Psoas muscle (tissue), 8 donors: ENCODE data around the gene THBS3. TPM values are rescaled to one million over a fixed set of nuclear protein-coding genes. Genes with fewer than 3 reads are reported as not detected.

ENCODE experiments used
- ATAC-seq, 4 donors: fragments of 200-7000 bp; cut with Tn5 transposase; one replicate each; pipeline ENCODE4 v1.9.1; 2020; ENCODE audit warnings: moderate library complexity in 3 of 4, mild to moderate bottlenecking in 2 of 4
- DNase-seq, 2 donors: peaks; one replicate each; pipeline ENCODE4 v3.0.0-alpha.2; 2020
- H3K27ac ChIP-seq: fragments of 200-600 bp; one replicate; pipeline ENCODE4 v1.8.0; 2022
- H3K27me3 ChIP-seq, 3 donors: fragments of 200-600 bp in 1 of 3; one replicate each; pipeline versions ENCODE4 v1.6.1 to v1.8.0; 2013 to 2022; ENCODE audit warnings: low read length in 2 of 3, mild to moderate bottlenecking in 2 of 3, moderate library complexity in 1 of 3; ENCODE audit not compliant: insufficient read depth in 3 of 3
- H3K36me3 ChIP-seq, 2 donors: fragments of 200-600 bp in 1 of 2; one replicate each; pipeline versions ENCODE4 v1.6.1 to v1.8.0; 2013 to 2022; ENCODE audit warnings: low read depth in 1 of 2, mild to moderate bottlenecking in 1 of 2, moderate library complexity in 1 of 2; ENCODE audit not compliant: insufficient read depth in 1 of 2
- H3K4me1 ChIP-seq: fragments of 200-600 bp; one replicate; pipeline ENCODE4 v1.8.0; 2022
- H3K4me3 ChIP-seq: fragments of 200-600 bp; one replicate; pipeline ENCODE4 v1.8.0; 2022; ENCODE audit warnings: mild to moderate bottlenecking
- H3K9me3 ChIP-seq: fragments of 200-600 bp; one replicate; pipeline ENCODE4 v1.8.0; 2022
- WGBS, 3 donors: extraction: QIAGEN DNeasy Blood & Tissue Kit; methylation state at CpG; one replicate each; pipeline versions ENCODE4 v1.1.6 to v1.1.7; 2013; 5-methylcytosine and 5-hydroxymethylcytosine counted together
- intact Hi-C, 2 donors: fragments of 100-400 bp; cut with DNase I; formaldehyde crosslinking; loops; one replicate each; pipeline versions ENCODE4 v1.11.0 to v1.14.2; 2022
- polyA plus RNA-seq, 3 donors: library from polyadenylated mRNA; stranded (reverse); fragments of 200-250 nt; gene quantifications; one replicate each; pipeline ENCODE4 v1.2.3, GENCODE V29; 2013
- total RNA-seq, 4 donors: library from RNA; stranded (reverse); fragmentation: NEBNext Ultra II Directional in 2 of 4; extraction: Animal tissue kit (Norgen Biotek cat#: 25700) in 2 of 4; gene quantifications; one replicate each; pipeline versions ENCODE4 v1.2.1 to v1.2.4, GENCODE V29; 2021 to 2023
- TF ChIP-seq, protein P1 (sequence below): fragments of 200-600 bp; IDR thresholded peaks from one replicate; pipeline ENCODE4 v1.8.0; 2022; ENCODE audit warnings: antibody characterized with exemption
- donor health status: healthy with polysubstance abuse.
- donor health status: DM: no; HTN: no; CAD: no; lungs with moderate emphysema.
- donor health status: Bipolar disorder and iron deficiency.
- donor health status: healthy.
- donor health status: DM: yes; HTN: yes; CAD: no.
- donor health status: DM: no; HTN: no; CAD: no.
- donor health status: DM: no; HTN: no; CAD: no.
- donor health status: DM: yes; HTN: yes; CAD: no.

Gene THBS3
- total and polyA plus RNA-seq, 7 donors = 2.8 to 8.1 (median 3.5) TPM

DNA sequence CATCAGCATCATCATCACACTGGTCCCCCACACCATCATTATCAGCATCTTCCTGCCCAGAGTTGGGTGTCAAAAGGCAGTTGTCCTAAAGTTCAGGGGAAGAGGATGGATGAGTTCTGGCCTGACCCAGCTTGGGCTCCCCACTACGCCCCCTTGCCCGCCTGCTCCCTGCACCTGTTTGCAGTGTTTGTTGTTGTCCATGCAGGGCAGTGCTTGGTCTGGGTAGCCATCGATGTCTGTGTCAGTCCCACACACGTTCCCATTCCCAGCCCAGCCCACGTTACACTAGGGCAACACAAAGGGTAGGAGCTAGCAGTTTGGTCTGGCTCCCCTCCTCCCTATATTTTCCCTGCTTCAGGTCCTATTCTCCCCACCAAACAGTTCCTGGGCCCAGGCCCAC is 6.8 kb downstream of the THBS3 start:
- peaks cover 7% of the 10 kb centered on the region for H3K4me1 ChIP-seq
- no peak overlapping the region for H3K27ac ChIP-seq
- no peak overlapping the region for H3K4me3 ChIP-seq
- intact Hi-C loops = no loop called here
- TF ChIP-seq, protein P1, sequence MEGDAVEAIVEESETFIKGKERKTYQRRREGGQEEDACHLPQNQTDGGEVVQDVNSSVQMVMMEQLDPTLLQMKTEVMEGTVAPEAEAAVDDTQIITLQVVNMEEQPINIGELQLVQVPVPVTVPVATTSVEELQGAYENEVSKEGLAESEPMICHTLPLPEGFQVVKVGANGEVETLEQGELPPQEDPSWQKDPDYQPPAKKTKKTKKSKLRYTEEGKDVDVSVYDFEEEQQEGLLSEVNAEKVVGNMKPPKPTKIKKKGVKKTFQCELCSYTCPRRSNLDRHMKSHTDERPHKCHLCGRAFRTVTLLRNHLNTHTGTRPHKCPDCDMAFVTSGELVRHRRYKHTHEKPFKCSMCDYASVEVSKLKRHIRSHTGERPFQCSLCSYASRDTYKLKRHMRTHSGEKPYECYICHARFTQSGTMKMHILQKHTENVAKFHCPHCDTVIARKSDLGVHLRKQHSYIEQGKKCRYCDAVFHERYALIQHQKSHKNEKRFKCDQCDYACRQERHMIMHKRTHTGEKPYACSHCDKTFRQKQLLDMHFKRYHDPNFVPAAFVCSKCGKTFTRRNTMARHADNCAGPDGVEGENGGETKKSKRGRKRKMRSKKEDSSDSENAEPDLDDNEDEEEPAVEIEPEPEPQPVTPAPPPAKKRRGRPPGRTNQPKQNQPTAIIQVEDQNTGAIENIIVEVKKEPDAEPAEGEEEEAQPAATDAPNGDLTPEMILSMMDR = no peak
- no peaks in the 10 kb centered on the region for H3K9me3 ChIP-seq
- no peaks in the 10 kb centered on the region for H3K36me3 ChIP-seq
- DNase-seq (peak in 1 of 2 donors; percentile 33), ATAC-seq (no peak)
- H3K27me3 ChIP-seq = no peaks in the 10 kb centered on the region
- WGBS, 3 donors = 89 to 94% (median 91%) methylated on average over 5 of the region's 5 CpGs

DNA sequence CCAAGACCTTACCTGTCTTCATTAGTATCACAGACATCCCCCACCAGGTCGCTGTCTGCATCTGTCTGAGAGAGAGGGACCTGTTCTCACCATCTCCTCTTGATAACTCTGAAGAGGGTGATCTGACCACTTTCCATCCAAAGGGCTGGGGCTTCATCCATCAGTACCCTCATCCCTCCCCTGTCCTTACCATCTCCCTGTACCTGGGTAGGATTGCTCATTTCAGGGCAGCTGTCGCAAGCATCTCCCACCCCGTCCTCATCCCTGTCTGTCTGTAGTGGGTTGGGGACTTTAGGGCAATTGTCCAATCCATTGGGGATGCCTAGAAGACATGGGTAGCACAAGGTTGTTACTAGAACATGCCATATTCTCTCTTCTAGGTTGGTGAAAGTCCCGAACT is 7.9 kb downstream of the THBS3 start:
- TF ChIP-seq, protein P1 = no peak
- Histone ChIP-seq H3K36me3 (no peaks in the 10 kb centered on the region), H3K4me1 (peaks cover 7% of the 10 kb centered on the region), H3K4me3 (no peak overlapping the region), H3K27ac (no peak overlapping the region), H3K27me3 (no peaks in the 10 kb centered on the region), H3K9me3 (no peaks in the 10 kb centered on the region)
- no peak for ATAC-seq
- intact Hi-C loops = no loop called here
- 87 to 95% (median 88%) methylated on average over 4 of the region's 4 CpGs for WGBS, 3 donors
- no peak for DNase-seq

DNA sequence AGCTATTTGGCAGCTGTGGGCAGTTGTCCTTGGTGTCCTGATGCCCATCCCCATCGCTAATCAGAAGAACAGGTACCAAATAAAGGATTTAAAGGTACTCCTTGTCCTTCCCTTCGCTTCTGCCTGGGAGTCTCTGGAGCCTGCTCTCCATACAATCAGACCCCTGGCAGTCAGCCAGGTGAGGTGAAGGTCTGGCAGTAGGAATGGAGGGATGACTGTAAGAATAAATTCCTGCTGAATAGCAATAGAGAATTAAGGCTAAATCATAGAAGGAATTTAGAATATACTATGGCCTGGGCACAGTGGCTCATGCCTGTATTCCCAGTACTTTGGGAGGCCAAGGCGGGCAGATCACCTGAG is 9.2 kb downstream of the THBS3 start:
- Histone ChIP-seq H3K27me3 (no peaks in the 10 kb centered on the region), H3K4me3 (no peak overlapping the region), H3K36me3 (no peaks in the 10 kb centered on the region), H3K4me1 (peaks cover 17% of the 10 kb centered on the region), H3K27ac (no peak overlapping the region), H3K9me3 (no peaks in the 10 kb centered on the region)
- intact Hi-C loops = no loop called here
- WGBS, 3 donors = 94 to 98% (median 97%) methylated on average over 3 of the region's 3 CpGs
- ATAC-seq = no peak
- DNase-seq = peak in 1 of 2 donors; percentile 22
- TF ChIP-seq, protein P1 = no peak

DNA sequence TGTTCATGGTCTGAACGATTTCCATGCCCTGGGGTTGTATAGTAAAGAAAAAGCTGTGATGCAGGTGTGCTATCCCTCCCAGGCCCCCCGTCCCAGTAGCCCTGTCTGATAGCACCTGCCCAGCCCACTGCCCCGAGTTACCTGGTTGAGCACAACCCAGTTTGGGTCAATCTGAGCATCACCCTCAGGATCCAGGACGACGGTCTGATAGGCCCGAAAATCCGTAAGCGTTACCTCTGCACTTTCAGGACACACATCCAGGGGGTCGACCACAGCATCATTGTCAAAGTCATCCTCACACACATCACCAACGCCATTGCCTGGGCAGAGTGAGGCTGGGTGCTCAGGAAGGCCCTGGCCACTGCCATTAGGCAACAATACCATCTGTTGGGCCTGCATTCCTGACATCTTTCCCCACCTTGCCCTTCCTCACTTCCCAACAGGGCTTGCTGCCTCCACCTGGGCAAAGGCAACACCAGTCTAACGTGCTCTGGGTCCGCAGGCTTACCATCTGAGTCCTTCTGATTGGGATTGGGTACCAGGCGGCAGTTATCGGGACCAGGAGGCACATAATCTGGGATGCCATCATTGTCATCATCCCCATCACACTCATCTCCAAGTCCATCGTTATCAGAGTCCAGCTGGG is 9.7 kb downstream of the THBS3 start:
- TF ChIP-seq, protein P1 = no peak
- ATAC-seq (no peak), DNase-seq (peak in 1 of 2 donors; percentile 26)
- intact Hi-C loops = no loop called here
- H3K36me3 ChIP-seq = no peaks in the 10 kb centered on the region
- no peaks in the 10 kb centered on the region for H3K9me3 ChIP-seq
- WGBS, 3 donors = 88 to 89% (median 89%) methylated on average over 15 of the region's 15 CpGs
- peak overlapping the region; percentile 71 for H3K27ac ChIP-seq
- no peaks in the 10 kb centered on the region for H3K27me3 ChIP-seq
- no peak overlapping the region for H3K4me3 ChIP-seq
- peaks cover 20% of the 10 kb centered on the region for H3K4me1 ChIP-seq
